Stimulated activated CD4-positive, alpha-beta T cell treated with anti-CD3 and anti-CD28 coated beads, Interleukin-2, amount 100 ng/mL, for 24 hours (primary cell): ENCODE measurements around the gene SLC26A6.
A peak's percentile ranks its signal among the peaks of the same experiment; 100 is the strongest.

Source experiments
- DNase-seq, 2 donors: peaks; one replicate each; pipeline ENCODE4 v3.0.0-alpha.2; 2020

Gene SLC26A6

GRCh38 chr3:48635222-48636021 lies at the start of gene SLC26A6:
Gene SLC26A6, minus strand, starts transcription at chr3:48635461. Its CDS starts 68 bp downstream, at chr3:48635393.
- peak; percentile 94 to 97 for DNase-seq

GRCh38 chr3:48684480-48685143 lies 49.4 kb upstream of the SLC26A6 start:
- no peak for DNase-seq

- DNase-seq: no peak
Measured at GRCh38 chr3:48684054-48684349, 48.7 kb upstream of the SLC26A6 start.

GRCh38 chr3:48682786-48683185 lies 47.5 kb upstream of the SLC26A6 start:
- DNase-seq: no peak

- no peak for DNase-seq
Measured at GRCh38 chr3:48681974-48682610, 46.8 kb upstream of the SLC26A6 start.

GRCh38 chr3:48681541-48681880 lies 46.2 kb upstream of the SLC26A6 start:
- no peak for DNase-seq

- no peak for DNase-seq
Measured at GRCh38 chr3:48680811-48681540, 45.7 kb upstream of the SLC26A6 start.

- DNase-seq: no peak
Measured at GRCh38 chr3:48679411-48680391, 44.4 kb upstream of the SLC26A6 start.

GRCh38 chr3:48678566-48679380 lies 43.5 kb upstream of the SLC26A6 start:
- no peak for DNase-seq

- DNase-seq: no peak
Measured at GRCh38 chr3:48678056-48678455, 42.8 kb upstream of the SLC26A6 start.

GRCh38 chr3:48674505-48674904 lies 39.2 kb upstream of the SLC26A6 start:
- DNase-seq: no peak

GRCh38 chr3:48672522-48672921 lies 37.3 kb upstream of the SLC26A6 start:
- DNase-seq: no peak

- no peak for DNase-seq
Measured at GRCh38 chr3:48664929-48665328, 29.7 kb upstream of the SLC26A6 start.

- DNase-seq: no peak
Measured at GRCh38 chr3:48664313-48664644, 29.0 kb upstream of the SLC26A6 start.

GRCh38 chr3:48663489-48664312 lies 28.4 kb upstream of the SLC26A6 start:
- peak; percentile 87 to 94 for DNase-seq

GRCh38 chr3:48662753-48663488 lies 27.7 kb upstream of the SLC26A6 start, which contains the start of gene CELSR3:
Gene CELSR3, minus strand, starts transcription at chr3:48662886. Its CDS starts 252 bp downstream, at chr3:48662634.
- peak; percentile 61 to 70 for DNase-seq

GRCh38 chr3:48662145-48662752 lies 27.0 kb upstream of the SLC26A6 start:
- no peak for DNase-seq

- DNase-seq: peak; percentile 77 to 82
Measured at GRCh38 chr3:48661501-48662144, 26.4 kb upstream of the SLC26A6 start.
